Lower leg skin (tissue), 3 donors: ENCODE data around the gene AMBRA1.

ENCODE experiments used
- CTCF ChIP-seq, 3 donors: fragments of 450-650 bp; IDR thresholded peaks; one replicate each; pipeline ENCODE4 v1.5.1; 2016; ENCODE audit warnings: antibody characterized with exemption in 3 of 3, mild to moderate bottlenecking in 3 of 3, moderate library complexity in 2 of 3
- POLR2A ChIP-seq, 2 donors: fragments of 450-650 bp; IDR thresholded peaks; one replicate each; pipeline ENCODE4 v1.6.1; 2016 to 2017; ENCODE audit warnings: antibody characterized with exemption in 2 of 2, mild to moderate bottlenecking in 1 of 2, moderate library complexity in 1 of 2

GRCh38 chr11:46386005-46386578 lies 207.7 kb downstream of the AMBRA1 start:
- TF ChIP-seq CTCF (IDR thresholded peaks at IDR 0.05), result no peak
- no peak for TF ChIP-seq POLR2A (IDR thresholded peaks at IDR 0.05)
